ENCODE measurements around the gene LOC101059915.
"Not testable (repeated sequence)": the region's sequence is repeated elsewhere in the genome, so short reads cannot be mapped to it uniquely, and the experiment has no call there.

Gene LOC101059915

GRCh38 chrX:71638409-71638808 lies 28.9 kb upstream of the LOC101059915 start:
- DNase-seq: no peak
- intact Hi-C loops (cut with DNase I): no loop called here

- DNase-seq: no peak
- intact Hi-C loops (cut with DNase I): no loop called here
Observed at GRCh38 chrX:71640002-71640401, 27.3 kb upstream of the LOC101059915 start.

- DNase-seq; intact Hi-C loops (cut with DNase I): not testable (repeated sequence)
Observed at GRCh38 chrX:71644406-71644805, 22.9 kb upstream of the LOC101059915 start.

- intact Hi-C loops (cut with DNase I): loop anchor here (5.0 kb wide), 1 partner anchor 218 kb away; no protein-coding TSS in a partner anchor
- DNase-seq: no peak
Observed at GRCh38 chrX:71650333-71650969, 16.9 kb upstream of the LOC101059915 start.

- peak in 3 of 10 donors; percentile 15 to 25 (median 22) for DNase-seq
- intact Hi-C loops (cut with DNase I): loop anchor here (5.0 kb wide), 1 partner anchor 220 kb away; no protein-coding TSS in a partner anchor
Observed at GRCh38 chrX:71652405-71652804, 14.9 kb upstream of the LOC101059915 start.

GRCh38 chrX:71653344-71653743 lies 14.0 kb upstream of the LOC101059915 start:
- DNase-seq: no peak
- intact Hi-C loops (cut with DNase I): loop anchor here (5.0 kb wide), 1 partner anchor 221 kb away; no protein-coding TSS in a partner anchor

GRCh38 chrX:71657267-71657666 lies 10.1 kb upstream of the LOC101059915 start:
- intact Hi-C loops (cut with DNase I): no loop called here
- no peak for DNase-seq

- intact Hi-C loops (cut with DNase I): no loop called here
- DNase-seq: no peak
Observed at GRCh38 chrX:71659342-71659741, 8.0 kb upstream of the LOC101059915 start.

GRCh38 chrX:71659959-71660358 lies 7.4 kb upstream of the LOC101059915 start:
- intact Hi-C loops (cut with DNase I): no loop called here
- DNase-seq: no peak

- no peak for DNase-seq
- intact Hi-C loops (cut with DNase I): no loop called here
Observed at GRCh38 chrX:71660562-71661416, 6.6 kb upstream of the LOC101059915 start.

- intact Hi-C loops (cut with DNase I): no loop called here
- DNase-seq: no peak
Observed at GRCh38 chrX:71661919-71662318, 5.4 kb upstream of the LOC101059915 start.

- not testable (repeated sequence) for DNase-seq
Observed at GRCh38 chrX:71662654-71663053, 4.7 kb upstream of the LOC101059915 start.

GRCh38 chrX:71663238-71663637 lies 4.1 kb upstream of the LOC101059915 start:
- not testable (repeated sequence) for DNase-seq

More at GRCh38 chrX:71662654-71663053, 4.7 kb upstream of the LOC101059915 start:
- intact Hi-C loops (cut with DNase I): not testable (repeated sequence)

GRCh38 chrX:71664202-71664601 lies 3.1 kb upstream of the LOC101059915 start:
- peak in 1 of 10 donors; percentile 3 for DNase-seq
- intact Hi-C loops (cut with DNase I): not testable (repeated sequence)

More at GRCh38 chrX:71663238-71663637, 4.1 kb upstream of the LOC101059915 start:
- intact Hi-C loops (cut with DNase I): not testable (repeated sequence)

GRCh38 chrX:71664889-71665491 lies 2.4 kb upstream of the LOC101059915 start:
- no peak for DNase-seq
- intact Hi-C loops (cut with DNase I): no loop called here

- DNase-seq: no peak
- intact Hi-C loops (cut with DNase I): no loop called here
Observed at GRCh38 chrX:71665747-71666146, 1.6 kb upstream of the LOC101059915 start.

GRCh38 chrX:71666240-71667223 lies 814 bp upstream of the LOC101059915 start:
- DNase-seq: no peak
- intact Hi-C loops (cut with DNase I): no loop called here

- intact Hi-C loops (cut with DNase I): no loop called here
- DNase-seq: no peak
Observed at GRCh38 chrX:71668248-71668595, 876 bp downstream of the LOC101059915 start.

- intact Hi-C loops (cut with DNase I): no loop called here
- no peak for DNase-seq
Observed at GRCh38 chrX:71669492-71669891, 2.1 kb downstream of the LOC101059915 start.

- peak in 3 of 10 donors; percentile 14 to 25 (median 24) for DNase-seq
- intact Hi-C loops (cut with DNase I): not testable (repeated sequence)
Observed at GRCh38 chrX:71669947-71670346, 2.6 kb downstream of the LOC101059915 start.

Data from posterior cingulate gyrus (tissue), 11 donors.